ENCODE data around the gene GRIA4. TPM values are rescaled to one million over a fixed set of nuclear protein-coding genes. Genes with fewer than 3 reads are reported as not detected.

Gene GRIA4
- total RNA-seq, 1 donor from 2014 or later = 3.7 TPM

DNA sequence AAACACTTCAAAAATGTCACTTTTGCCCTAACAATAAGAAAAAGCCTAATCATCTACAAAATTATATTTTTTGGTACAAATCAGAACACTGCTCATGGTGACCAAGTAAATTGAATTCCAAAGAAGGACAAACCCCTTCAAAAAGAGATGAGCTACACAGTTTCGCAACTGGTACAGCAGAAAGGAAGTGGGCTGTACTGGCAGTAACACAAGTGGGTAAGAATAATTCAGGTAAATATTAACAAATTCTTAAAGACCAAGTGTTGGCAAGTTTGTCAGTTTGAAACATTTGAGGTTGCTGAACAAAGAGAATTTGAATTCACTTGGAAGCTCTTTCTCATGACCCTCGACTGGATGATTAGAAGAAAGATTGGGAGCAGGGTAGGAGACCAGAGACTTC, 376.7 kb downstream of the GRIA4 start:
- H3K9ac ChIP-seq = no peak overlapping the region
- Mint-ChIP-seq H3K27me3 (ENCODE audit: insufficient read depth, low read depth) (no peaks in the 10 kb centered on the region), H3K4me1 (no peaks in the 10 kb centered on the region), H3K9me3 (no peaks in the 10 kb centered on the region), H3K36me3 (no peaks in the 10 kb centered on the region), H3K27ac (no peak overlapping the region), H3K4me3 (no peak overlapping the region)
- H3K4me3 ChIP-seq = no peak overlapping the region
- H2AFZ ChIP-seq (replicated peaks) = no peak overlapping the region
- no peaks in the 10 kb centered on the region for H3K27me3 ChIP-seq
- no peaks in the 10 kb centered on the region for H3K79me2 ChIP-seq (ENCODE audit: low read depth)
- no peaks in the 10 kb centered on the region for H3K4me1 ChIP-seq
- TF ChIP-seq EZH2 (IDR thresholded peaks at IDR 0.05) (no peak), EZH2phosphoT487 (IDR thresholded peaks at IDR 0.05) (no peak)
- H3F3A ChIP-seq (ENCODE audit: low read depth) = no peaks in the 10 kb centered on the region
- no peak for DNase-seq (ENCODE audit: low spot score)
- H4K20me1 ChIP-seq (ENCODE audit: low read depth) = no peaks in the 10 kb centered on the region
- H3K4me2 ChIP-seq = no peak overlapping the region
- no peaks in the 10 kb centered on the region for H3K9me3 ChIP-seq (ENCODE audit: low read depth)
- no peaks in the 10 kb centered on the region for H3K36me3 ChIP-seq
- H3K27ac ChIP-seq = no peak overlapping the region

- DNase-seq (ENCODE audit: low spot score) = no peak
- TF ChIP-seq CTCF (IDR thresholded peaks at IDR 0.05) (no peak), EZH2phosphoT487 (IDR thresholded peaks at IDR 0.05) (no peak)
- H3K27me3 Mint-ChIP-seq (ENCODE audit: insufficient read depth, low read depth) = no peaks in the 10 kb centered on the region
- Histone ChIP-seq H3K9me3 (ENCODE audit: low read depth) (no peaks in the 10 kb centered on the region), H3K4me3 (no peak overlapping the region), H3K27ac (no peak overlapping the region), H3F3A (ENCODE audit: low read depth) (no peaks in the 10 kb centered on the region), H3K4me1 (no peaks in the 10 kb centered on the region), H3K79me2 (ENCODE audit: low read depth) (no peaks in the 10 kb centered on the region), H2AFZ (replicated peaks) (no peak overlapping the region), H3K9ac (no peak overlapping the region), H4K20me1 (ENCODE audit: low read depth) (no peaks in the 10 kb centered on the region), H3K27me3 (no peaks in the 10 kb centered on the region), H3K36me3 (no peaks in the 10 kb centered on the region), H3K4me2 (no peak overlapping the region)
- H3K27ac Mint-ChIP-seq = no peak overlapping the region
- H3K9me3 Mint-ChIP-seq = peaks cover 5% of the 10 kb centered on the region
- peaks cover 4% of the 10 kb centered on the region for H3K36me3 Mint-ChIP-seq
- H3K4me3 Mint-ChIP-seq = no peak overlapping the region
- no peaks in the 10 kb centered on the region for H3K4me1 Mint-ChIP-seq
These were observed 378.3 kb downstream of the GRIA4 start for GRCh38 chr11:105988197-105988596.

GRCh38 chr11:105989124-105989523, 379.3 kb downstream of the GRIA4 start:
- no peaks in the 10 kb centered on the region for H3K9me3 ChIP-seq (ENCODE audit: low read depth)
- H3K4me3 ChIP-seq = no peak overlapping the region
- no peak for DNase-seq (ENCODE audit: low spot score)
- no peak overlapping the region for H3K4me2 ChIP-seq
- Mint-ChIP-seq H3K36me3 (peaks cover 10% of the 10 kb centered on the region), H3K27ac (no peak overlapping the region), H3K4me3 (no peak overlapping the region), H3K27me3 (ENCODE audit: insufficient read depth, low read depth) (no peaks in the 10 kb centered on the region), H3K9me3 (peaks cover 10% of the 10 kb centered on the region), H3K4me1 (no peaks in the 10 kb centered on the region)
- no peaks in the 10 kb centered on the region for H3K27me3 ChIP-seq
- no peaks in the 10 kb centered on the region for H3K36me3 ChIP-seq
- no peak overlapping the region for H3K27ac ChIP-seq
- no peak overlapping the region for H3K9ac ChIP-seq
- no peaks in the 10 kb centered on the region for H3F3A ChIP-seq (ENCODE audit: low read depth)
- no peaks in the 10 kb centered on the region for H3K4me1 ChIP-seq
- no peak overlapping the region for H2AFZ ChIP-seq (replicated peaks)
- no peaks in the 10 kb centered on the region for H4K20me1 ChIP-seq (ENCODE audit: low read depth)
- no peaks in the 10 kb centered on the region for H3K79me2 ChIP-seq (ENCODE audit: low read depth)
- TF ChIP-seq CTCF (IDR thresholded peaks at IDR 0.05) (no peak), EZH2phosphoT487 (IDR thresholded peaks at IDR 0.05) (no peak), EZH2 (IDR thresholded peaks at IDR 0.05) (no peak)

DNA sequence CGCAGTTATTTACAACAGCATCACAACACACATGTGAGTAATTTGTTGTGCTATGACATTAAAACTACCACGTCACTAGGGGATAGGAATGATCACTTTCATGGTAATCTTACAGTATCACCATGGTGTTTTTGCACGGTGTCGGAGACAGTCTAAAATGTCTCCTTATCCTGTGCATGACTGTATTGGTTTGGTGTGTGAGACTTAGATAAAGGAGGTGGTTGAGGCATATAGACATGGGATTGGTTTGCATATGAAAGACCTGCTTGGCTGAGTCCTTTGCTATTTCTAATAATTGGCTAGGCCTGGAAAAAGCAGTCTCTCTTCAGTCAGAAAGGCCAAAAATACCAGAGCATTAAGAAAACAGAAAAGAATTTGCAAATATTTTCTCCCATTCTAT, 382.0 kb downstream of the GRIA4 start:
- TF ChIP-seq EZH2phosphoT487 (IDR thresholded peaks at IDR 0.05) = no peak
- no peak for TF ChIP-seq CTCF (IDR thresholded peaks at IDR 0.05)
- TF ChIP-seq EZH2 (IDR thresholded peaks at IDR 0.05) = no peak
- Mint-ChIP-seq H3K9me3 (peaks cover 10% of the 10 kb centered on the region), H3K36me3 (peaks cover 15% of the 10 kb centered on the region), H3K27ac (no peak overlapping the region), H3K27me3 (ENCODE audit: insufficient read depth, low read depth) (no peaks in the 10 kb centered on the region), H3K4me1 (no peaks in the 10 kb centered on the region), H3K4me3 (no peak overlapping the region)
- Histone ChIP-seq H3K9ac (no peak overlapping the region), H3K27me3 (no peaks in the 10 kb centered on the region), H3K36me3 (no peaks in the 10 kb centered on the region), H3K4me3 (no peak overlapping the region), H3K4me1 (no peaks in the 10 kb centered on the region), H3K27ac (no peak overlapping the region), H3K9me3 (ENCODE audit: low read depth) (no peaks in the 10 kb centered on the region), H2AFZ (replicated peaks) (no peak overlapping the region), H3K79me2 (ENCODE audit: low read depth) (no peaks in the 10 kb centered on the region), H3K4me2 (no peak overlapping the region), H3F3A (ENCODE audit: low read depth) (no peaks in the 10 kb centered on the region), H4K20me1 (ENCODE audit: low read depth) (no peaks in the 10 kb centered on the region)
- DNase-seq (ENCODE audit: low spot score) = no peak

Measured in neural progenitor cell (in vitro differentiated cells).